Measurements from ENCODE around the gene SCGB1D2.
"Not testable (repeated sequence)": the region's sequence is repeated elsewhere in the genome, so short reads cannot be mapped to it uniquely, and the experiment has no call there.

The SCGB1D2 gene

DNA sequence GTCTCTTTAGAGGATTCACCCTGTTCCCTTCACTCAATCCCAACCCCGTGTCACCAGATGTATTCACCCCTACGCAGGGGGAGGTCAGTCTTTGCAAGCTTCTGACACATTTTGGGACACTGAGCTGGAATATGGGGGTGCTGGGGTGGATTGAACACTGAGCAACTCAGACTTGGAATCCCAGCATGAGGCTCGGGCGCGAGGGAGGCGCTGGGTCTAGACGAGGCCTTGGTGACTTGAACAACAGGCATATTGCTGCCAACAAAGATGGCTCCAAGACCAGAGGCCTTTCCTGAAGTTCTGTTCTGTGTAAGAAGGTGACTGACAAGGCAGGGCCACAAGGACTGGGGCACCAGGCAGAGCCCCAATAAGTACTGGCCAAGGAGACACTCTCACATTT, 36.6 kb upstream of the SCGB1D2 start:
- DNase-seq (ENCODE audit: extremely low spot score), result no peak
- TF ChIP-seq, protein P1, sequence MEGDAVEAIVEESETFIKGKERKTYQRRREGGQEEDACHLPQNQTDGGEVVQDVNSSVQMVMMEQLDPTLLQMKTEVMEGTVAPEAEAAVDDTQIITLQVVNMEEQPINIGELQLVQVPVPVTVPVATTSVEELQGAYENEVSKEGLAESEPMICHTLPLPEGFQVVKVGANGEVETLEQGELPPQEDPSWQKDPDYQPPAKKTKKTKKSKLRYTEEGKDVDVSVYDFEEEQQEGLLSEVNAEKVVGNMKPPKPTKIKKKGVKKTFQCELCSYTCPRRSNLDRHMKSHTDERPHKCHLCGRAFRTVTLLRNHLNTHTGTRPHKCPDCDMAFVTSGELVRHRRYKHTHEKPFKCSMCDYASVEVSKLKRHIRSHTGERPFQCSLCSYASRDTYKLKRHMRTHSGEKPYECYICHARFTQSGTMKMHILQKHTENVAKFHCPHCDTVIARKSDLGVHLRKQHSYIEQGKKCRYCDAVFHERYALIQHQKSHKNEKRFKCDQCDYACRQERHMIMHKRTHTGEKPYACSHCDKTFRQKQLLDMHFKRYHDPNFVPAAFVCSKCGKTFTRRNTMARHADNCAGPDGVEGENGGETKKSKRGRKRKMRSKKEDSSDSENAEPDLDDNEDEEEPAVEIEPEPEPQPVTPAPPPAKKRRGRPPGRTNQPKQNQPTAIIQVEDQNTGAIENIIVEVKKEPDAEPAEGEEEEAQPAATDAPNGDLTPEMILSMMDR (IDR thresholded peaks at IDR 0.05; ENCODE audit: control extremely low read depth, extremely low read depth, low read depth, missing control alignments), result no peak
- ChIA-PET CTCF (interaction anchor here (1.2 kb wide), 1 partner anchor 21 kb away, joined by 4 read pairs; no protein-coding TSS in a partner anchor), POLR2A (no interaction called here)

- DNase-seq (ENCODE audit: extremely low spot score); CTCF ChIA-PET; POLR2A ChIA-PET: not testable (repeated sequence)
Observed at GRCh38 chr11:62206276-62207066, 35.6 kb upstream of the SCGB1D2 start.

GRCh38 chr11:62208785-62209144, 33.3 kb upstream of the SCGB1D2 start:
- TF ChIP-seq, protein P1 (IDR thresholded peaks at IDR 0.05; ENCODE audit: control extremely low read depth, extremely low read depth, low read depth, missing control alignments), result no peak
- ChIA-PET CTCF (interaction anchor here (1.1 kb wide), 1 partner anchor 9 kb away, joined by 3 read pairs; no protein-coding TSS in a partner anchor), POLR2A (no interaction called here)
- no peak for DNase-seq (ENCODE audit: extremely low spot score)

- CTCF ChIA-PET, result interaction anchor here (1.0 kb wide), 1 partner anchor 96 kb away, joined by 4 read pairs; no protein-coding TSS in a partner anchor
- POLR2A ChIA-PET, result no interaction called here
- TF ChIP-seq, protein P1 (IDR thresholded peaks at IDR 0.05; ENCODE audit: control extremely low read depth, extremely low read depth, low read depth, missing control alignments), result peak; percentile 34
- DNase-seq (ENCODE audit: extremely low spot score), result no peak
Observed at GRCh38 chr11:62217191-62217748, 24.8 kb upstream of the SCGB1D2 start.

GRCh38 chr11:62221498-62221897, 20.5 kb upstream of the SCGB1D2 start:
- ChIA-PET CTCF (no interaction called here), POLR2A (no interaction called here)
- TF ChIP-seq, protein P1 (IDR thresholded peaks at IDR 0.05; ENCODE audit: control extremely low read depth, extremely low read depth, low read depth, missing control alignments), result no peak
- DNase-seq (ENCODE audit: extremely low spot score), result no peak

GRCh38 chr11:62223095-62223494, 18.9 kb upstream of the SCGB1D2 start:
- POLR2A ChIA-PET, result no interaction called here
- CTCF ChIA-PET, result interaction anchor here (0.9 kb wide), 1 partner anchor 19 kb away, joined by 3 read pairs; the partner anchor contains the start of gene SCGB1D2
- no peak for DNase-seq (ENCODE audit: extremely low spot score)
- TF ChIP-seq, protein P1 (IDR thresholded peaks at IDR 0.05; ENCODE audit: control extremely low read depth, extremely low read depth, low read depth, missing control alignments), result no peak

- ChIA-PET POLR2A (no interaction called here), CTCF (no interaction called here)
- DNase-seq (ENCODE audit: extremely low spot score), result no peak
- TF ChIP-seq, protein P1 (IDR thresholded peaks at IDR 0.05; ENCODE audit: control extremely low read depth, extremely low read depth, low read depth, missing control alignments), result peak; percentile 17
Observed at GRCh38 chr11:62233730-62234129, 8.3 kb upstream of the SCGB1D2 start.
